Mesothelial cell of epicardium (in vitro differentiated cells): ENCODE measurements around the gene CABP4. TPM values are rescaled to one million over a fixed set of nuclear protein-coding genes. Genes with fewer than 3 reads are reported as not detected.

ENCODE experiments used
- DNase-seq, 2 experiments: peaks; one replicate each; pipeline ENCODE4 v3.0.0; 2021; ENCODE audit warnings: low spot score in 2 of 2; ENCODE audit not compliant: unreplicated experiment in 2 of 2
- H3K27ac Mint-ChIP-seq: 2 replicates; pipeline ENCODE4 v1.8.0; 2021; ENCODE audit warnings: mixed read lengths
- H3K27me3 Mint-ChIP-seq: 2 replicates; pipeline ENCODE4 v1.8.0; 2021; ENCODE audit warnings: low read depth, mixed read lengths
- H3K36me3 Mint-ChIP-seq: 2 replicates; pipeline ENCODE4 v1.8.0; 2021; ENCODE audit warnings: mixed read lengths
- H3K4me1 Mint-ChIP-seq: 2 replicates; pipeline ENCODE4 v1.8.0; 2021; ENCODE audit warnings: mixed read lengths
- H3K4me3 Mint-ChIP-seq: 2 replicates; pipeline ENCODE4 v1.8.0; 2021; ENCODE audit warnings: mild to moderate bottlenecking, moderate library complexity, mixed read lengths
- H3K9me3 Mint-ChIP-seq: 2 replicates; pipeline ENCODE4 v1.8.0; 2021; ENCODE audit warnings: mixed read lengths
- CTCF ChIP-seq: fragments of 200-600 bp; sonication (generic); IDR thresholded peaks from one replicate; pipeline ENCODE4 v1.5.0; 2021; ENCODE audit warnings: antibody characterized with exemption; ENCODE audit not compliant: unreplicated experiment
- total RNA-seq: library from RNA; stranded (reverse); gene quantifications from 3 replicates; pipeline ENCODE4 v1.2.1, GENCODE V29; 2021

The CABP4 gene
- total RNA-seq, 1 donor from 2014 or later = 0.29 TPM

GRCh38 chr11:67428052-67429001, 26.8 kb upstream of the CABP4 start, which contains the start of gene RPS6KB2:
TSS of gene RPS6KB2 (plus strand) at chr11:67428494. CDS start at chr11:67428546, 52 bp downstream.
- Mint-ChIP-seq H3K27me3 (no peaks in the 10 kb centered on the region), H3K36me3 (peaks cover 10% of the 10 kb centered on the region), H3K9me3 (no peaks in the 10 kb centered on the region), H3K27ac (peak within 1 kb of the TSS; percentile 98), H3K4me1 (peaks cover 11% of the 10 kb centered on the region), H3K4me3 (peak within 1 kb of the TSS; percentile 90)
- TF ChIP-seq CTCF = no peak
- peak; percentile 98 to 100 for DNase-seq

GRCh38 chr11:67429038-67429668, 26.0 kb upstream of the CABP4 start:
- peak overlapping the region; percentile 98 for H3K27ac Mint-ChIP-seq
- H3K27me3 Mint-ChIP-seq = no peaks in the 10 kb centered on the region
- peaks cover 11% of the 10 kb centered on the region for H3K4me1 Mint-ChIP-seq
- no peaks in the 10 kb centered on the region for H3K9me3 Mint-ChIP-seq
- no peak for DNase-seq
- peak overlapping the region; percentile 90 for H3K4me3 Mint-ChIP-seq
- peaks cover 10% of the 10 kb centered on the region for H3K36me3 Mint-ChIP-seq
- no peak for TF ChIP-seq CTCF

- peaks cover 10% of the 10 kb centered on the region for H3K36me3 Mint-ChIP-seq
- H3K4me3 Mint-ChIP-seq = peak overlapping the region; percentile 90
- DNase-seq = no peak
- H3K27ac Mint-ChIP-seq = peak overlapping the region; percentile 50
- no peaks in the 10 kb centered on the region for H3K27me3 Mint-ChIP-seq
- no peak for TF ChIP-seq CTCF
- no peaks in the 10 kb centered on the region for H3K9me3 Mint-ChIP-seq
- H3K4me1 Mint-ChIP-seq = peaks cover 11% of the 10 kb centered on the region
These were observed 25.4 kb upstream of the CABP4 start for GRCh38 chr11:67429722-67430121.

GRCh38 chr11:67431346-67432249, 23.6 kb upstream of the CABP4 start:
- Mint-ChIP-seq H3K9me3 (no peaks in the 10 kb centered on the region), H3K27me3 (no peaks in the 10 kb centered on the region), H3K4me3 (no peak overlapping the region), H3K4me1 (peaks cover 13% of the 10 kb centered on the region), H3K36me3 (peaks cover 12% of the 10 kb centered on the region), H3K27ac (no peak overlapping the region)
- no peak for DNase-seq
- no peak for TF ChIP-seq CTCF

GRCh38 chr11:67432655-67433349, 22.4 kb upstream of the CABP4 start:
- H3K4me1 Mint-ChIP-seq = peaks cover 11% of the 10 kb centered on the region
- peaks cover 12% of the 10 kb centered on the region for H3K36me3 Mint-ChIP-seq
- no peaks in the 10 kb centered on the region for H3K9me3 Mint-ChIP-seq
- TF ChIP-seq CTCF = no peak
- H3K4me3 Mint-ChIP-seq = no peak overlapping the region
- H3K27me3 Mint-ChIP-seq = no peaks in the 10 kb centered on the region
- no peak for DNase-seq
- H3K27ac Mint-ChIP-seq = no peak overlapping the region
